Subcutaneous preadipocyte (primary cell): ENCODE measurements around the gene OR5D13. TPM values are rescaled to one million over a fixed set of nuclear protein-coding genes. Genes with fewer than 3 reads are reported as not detected.

Experiments
- total RNA-seq: library from RNA; depleted of rRNA; stranded (reverse); fragments of >200 nt; gene quantifications from 2 replicates; pipeline ENCODE4 v1.2.3, GENCODE V29; 2012

OR5D13 gene
- not detected in 2 replicates for total RNA-seq

GRCh38 chr11:55773138-55773537 is at the start of gene OR5D13:
Gene OR5D13 (plus strand): TSS chr11:55773438. CDS start chr11:55773438, 0 bp downstream.

DNA sequence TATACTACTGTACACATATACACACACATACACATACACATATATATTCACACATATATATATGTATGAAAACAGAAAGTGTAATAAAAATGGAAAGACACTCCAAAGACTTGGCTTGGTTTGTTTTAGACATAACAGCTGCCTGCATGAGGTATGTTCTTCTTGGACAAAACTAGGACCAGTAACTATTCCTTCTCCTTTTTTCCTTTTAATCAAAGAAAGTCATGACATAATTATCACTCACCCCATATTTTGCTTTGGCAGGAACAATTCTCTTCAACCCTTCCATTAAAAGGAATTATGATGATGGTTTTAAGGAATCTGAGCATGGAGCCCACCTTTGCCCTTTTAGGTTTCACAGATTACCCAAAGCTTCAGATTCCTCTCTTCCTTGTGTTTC is 22.0 kb downstream of the OR5D13 start, which contains the start of gene OR5D14:
TSS of gene OR5D14 (plus strand) at position 301 of the 400 bp plus-strand sequence. CDS start at position 301, 0 bp downstream.

DNA sequence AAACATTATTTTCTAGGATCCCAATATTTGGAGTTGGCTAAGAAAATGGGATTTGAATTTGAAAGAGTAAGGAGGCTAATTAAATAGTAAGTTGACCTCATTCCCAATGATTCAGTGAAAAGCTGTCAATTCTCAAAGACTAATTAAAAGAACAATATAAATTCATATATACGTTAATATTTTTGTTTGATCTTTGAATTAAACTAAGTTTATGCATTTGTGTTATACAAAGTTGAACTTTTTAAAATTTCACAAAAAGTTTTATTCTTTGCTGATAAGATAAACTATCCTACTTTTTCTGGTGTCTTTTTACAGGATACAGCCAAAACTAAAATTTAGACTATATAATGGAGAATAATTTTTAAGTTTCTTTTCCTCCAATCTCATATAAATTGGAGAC is 37.8 kb downstream of the OR5D13 start, which contains the start of gene OR5L1:
TSS of gene OR5L1 (plus strand) at position 301 of the 400 bp plus-strand sequence. CDS start 100 bp downstream, outside the sequence.

GRCh38 chr11:55819330-55819729 is 46.1 kb downstream of the OR5D13 start, which contains the start of gene OR5D18:
Gene OR5D18 (plus strand): TSS chr11:55819630. CDS start chr11:55819630, 0 bp downstream.

Other genes starting within 250 kb of the OR5D13 start
- gene OR4C15, start 219.0 kb upstream of the OR5D13 start, total RNA-seq, result not detected in 2 replicates
- gene OR4C16, start 201.3 kb upstream of the OR5D13 start, total RNA-seq, result not detected in 2 replicates
- gene OR4C11, start 165.8 kb upstream of the OR5D13 start, total RNA-seq, result not detected in 2 replicates
- gene OR4P4, start 138.3 kb upstream of the OR5D13 start, total RNA-seq, result not detected in 2 replicates
- gene OR4S2, start 125.1 kb upstream of the OR5D13 start, total RNA-seq, result not detected in 2 replicates
- not detected in 2 replicates for gene OR4C6, start 111.2 kb upstream of the OR5D13 start, total RNA-seq
- not detected in 2 replicates for gene OR5D14, start 22.1 kb downstream of the OR5D13 start, total RNA-seq
- gene OR5L1, start 37.9 kb downstream of the OR5D13 start, total RNA-seq, result not detected in 2 replicates
- not detected in 2 replicates for gene OR5D18, start 46.2 kb downstream of the OR5D13 start, total RNA-seq
- gene OR5L2, start 53.8 kb downstream of the OR5D13 start, total RNA-seq, result not detected in 2 replicates
- not detected in 2 replicates for gene OR5D16, start 65.3 kb downstream of the OR5D13 start, total RNA-seq
- gene TRIM51, start 109.9 kb downstream of the OR5D13 start, total RNA-seq, result not detected in 2 replicates
- gene OR5W2, start 141.1 kb downstream of the OR5D13 start, total RNA-seq, result not detected in 2 replicates
- not detected in 2 replicates for gene OR5I1, start 163.0 kb downstream of the OR5D13 start, total RNA-seq
- not detected in 2 replicates for gene OR10AG1, start 196.5 kb downstream of the OR5D13 start, total RNA-seq
- not detected in 2 replicates for gene OR5F1, start 221.2 kb downstream of the OR5D13 start, total RNA-seq